SK-N-MC (cell line): ENCODE measurements around the gene ITIH4.

Experiments
- EZH2 ChIP-seq: fragments of 200-600 bp; sonication (generic); IDR thresholded peaks from one replicate; pipeline ENCODE4 v1.6.1; 2017; ENCODE audit warnings: antibody characterized with exemption
- FOXP2 ChIP-seq: optimal IDR thresholded peaks from 2 replicates; pipeline ENCODE3; 2011; ENCODE audit warnings: mild to moderate bottlenecking, moderate library complexity; ENCODE audit not compliant: insufficient read depth; ENCODE audit errors: extremely low read length, control extremely low read depth
- POLR2AphosphoS5 ChIP-seq: IDR thresholded peaks from 2 replicates; pipeline ENCODE4 v1.6.1; 2012; ENCODE audit warnings: mild to moderate bottlenecking, low read depth, low read length, borderline replicate concordance

DNA sequence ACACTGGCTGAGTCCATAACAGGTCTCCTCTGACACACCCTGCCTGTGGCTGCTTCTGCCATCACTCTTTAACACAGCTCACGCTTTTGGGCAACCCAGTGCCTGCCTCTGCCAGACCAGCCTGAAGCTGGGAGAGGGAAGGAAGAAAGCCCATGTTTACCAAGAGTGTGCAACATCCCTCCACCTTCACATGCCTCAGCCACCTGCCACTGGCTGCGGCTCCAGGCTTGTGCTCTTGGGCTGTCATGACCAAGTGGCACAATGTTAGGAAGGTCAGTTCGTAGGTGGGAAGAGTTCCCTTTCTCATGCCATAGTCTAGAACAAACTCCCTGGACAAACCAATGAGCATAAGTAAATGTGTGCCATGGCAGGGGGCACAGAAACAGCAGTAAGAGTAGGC lies 46.6 kb upstream of the ITIH4 start:
- TF ChIP-seq POLR2AphosphoS5 (no peak), EZH2 (no peak), FOXP2 (no peak)
